UCSD-AML1 (cell line): Measurements from ENCODE around the gene H1-8.

Experiments used
- DNase-seq: peaks from one replicate; lab custom pipeline; 2025; ENCODE audit not compliant: unreplicated experiment; lab: John Stamatoyannopoulos, UW

Gene H1-8

DNA sequence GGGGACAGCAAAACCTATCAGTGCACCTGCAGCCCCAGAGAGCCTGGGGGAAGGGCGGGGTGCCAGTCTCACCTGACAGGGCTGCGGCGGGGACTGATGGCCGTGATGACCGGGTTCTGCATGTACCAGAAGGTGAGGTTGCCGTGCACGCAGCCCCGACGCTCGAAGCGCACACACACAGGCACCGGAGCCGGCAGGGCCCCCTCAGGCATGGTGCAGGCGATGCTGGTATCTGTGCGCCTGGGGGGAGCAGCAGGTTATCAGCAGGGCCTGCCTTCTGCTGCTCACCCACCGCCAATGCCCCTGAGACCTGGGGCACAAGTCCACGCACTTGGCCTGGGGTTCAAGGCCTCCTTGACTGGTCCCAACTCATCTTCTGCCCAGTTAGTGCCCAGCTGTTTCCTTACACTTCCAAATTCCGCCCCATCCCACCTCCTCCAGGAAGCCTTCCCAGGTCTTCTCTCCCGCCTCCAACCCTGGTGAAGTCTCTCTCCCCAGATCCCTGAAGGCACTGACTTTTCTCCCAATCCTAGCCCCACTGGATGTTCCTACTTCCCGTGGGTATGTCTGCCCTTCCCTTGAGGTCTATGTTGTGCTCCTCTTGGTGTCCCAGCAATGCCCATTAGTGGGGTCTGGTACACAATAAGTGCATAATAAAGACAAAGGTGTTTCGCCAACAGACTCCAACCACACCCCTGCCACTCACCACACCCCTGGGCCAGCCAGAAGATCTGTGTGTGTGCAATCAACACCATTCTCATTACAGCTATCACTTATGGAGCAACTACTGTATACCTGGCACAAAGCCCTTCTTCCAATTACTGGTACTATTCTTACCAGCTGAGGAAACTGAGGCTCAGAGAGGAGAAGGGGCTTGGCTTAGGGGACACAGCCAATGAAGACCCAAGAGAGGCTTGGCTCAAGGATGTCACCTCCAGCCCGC lies 28.9 kb downstream of the H1-8 start:
- no peak for DNase-seq

DNA sequence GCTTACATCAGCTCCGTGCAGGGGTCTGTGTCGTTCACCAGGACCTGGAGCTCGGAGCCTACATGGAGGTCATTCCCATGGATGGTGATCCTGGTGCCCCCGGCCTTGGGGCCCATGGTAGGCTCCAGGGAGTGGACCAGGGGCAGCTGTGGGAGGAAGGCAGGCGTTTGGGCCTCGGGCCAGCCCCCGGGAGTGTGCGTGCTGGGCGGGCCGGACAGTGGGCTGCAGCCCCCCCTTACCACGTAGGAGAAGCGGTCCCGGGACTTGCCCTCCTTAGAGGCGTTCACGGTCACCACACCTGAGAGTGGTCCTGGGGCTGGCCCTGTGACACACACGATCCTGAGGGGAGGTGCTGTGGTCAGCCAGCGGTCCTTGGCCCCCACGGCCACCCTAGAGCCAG lies 29.6 kb downstream of the H1-8 start:
- no peak for DNase-seq

- DNase-seq: no peak
These were observed 30.5 kb downstream of the H1-8 start for GRCh38 chr3:129573493-129573892.

GRCh38 chr3:129574206-129574605 lies 31.2 kb downstream of the H1-8 start:
- DNase-seq: no peak

DNA sequence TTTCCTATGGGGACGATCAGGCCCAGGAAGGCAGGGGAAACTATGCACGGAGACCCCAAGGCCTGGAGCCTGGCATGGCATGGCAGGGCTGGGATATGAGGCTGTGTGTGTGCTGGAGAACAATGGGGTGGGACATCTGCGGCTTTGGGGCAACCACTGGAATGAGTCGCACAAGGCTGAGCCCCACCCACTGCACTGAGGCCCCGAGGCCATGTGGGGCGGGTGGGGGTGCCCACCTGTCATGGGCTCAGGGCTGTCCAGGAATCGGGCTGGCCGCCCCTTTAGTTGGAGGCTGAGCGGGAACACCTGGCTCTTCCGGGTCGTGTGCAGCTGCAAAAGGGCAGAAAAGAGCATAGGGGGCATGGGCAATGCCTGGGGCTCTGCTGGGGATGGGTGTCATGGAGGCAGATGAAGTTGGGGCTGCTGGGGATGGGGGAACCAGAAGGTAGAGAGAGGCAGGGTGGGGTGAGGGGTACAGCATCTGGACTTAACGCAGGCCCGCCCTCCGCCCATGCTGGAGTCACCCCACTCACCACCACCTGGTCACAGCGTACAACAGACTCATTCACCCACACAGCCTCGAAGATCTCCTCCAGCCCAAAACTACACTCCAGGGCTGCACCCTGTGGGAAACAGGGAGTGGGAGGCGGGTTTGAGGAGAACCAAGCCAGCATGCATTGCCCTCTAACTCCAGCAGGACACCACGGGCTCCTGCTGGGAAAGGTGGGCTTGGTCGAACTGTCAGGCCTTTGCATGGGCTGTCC lies 32.4 kb downstream of the H1-8 start:
- DNase-seq: no peak

GRCh38 chr3:129575997-129576384 lies 33.0 kb downstream of the H1-8 start:
- no peak for DNase-seq

DNA sequence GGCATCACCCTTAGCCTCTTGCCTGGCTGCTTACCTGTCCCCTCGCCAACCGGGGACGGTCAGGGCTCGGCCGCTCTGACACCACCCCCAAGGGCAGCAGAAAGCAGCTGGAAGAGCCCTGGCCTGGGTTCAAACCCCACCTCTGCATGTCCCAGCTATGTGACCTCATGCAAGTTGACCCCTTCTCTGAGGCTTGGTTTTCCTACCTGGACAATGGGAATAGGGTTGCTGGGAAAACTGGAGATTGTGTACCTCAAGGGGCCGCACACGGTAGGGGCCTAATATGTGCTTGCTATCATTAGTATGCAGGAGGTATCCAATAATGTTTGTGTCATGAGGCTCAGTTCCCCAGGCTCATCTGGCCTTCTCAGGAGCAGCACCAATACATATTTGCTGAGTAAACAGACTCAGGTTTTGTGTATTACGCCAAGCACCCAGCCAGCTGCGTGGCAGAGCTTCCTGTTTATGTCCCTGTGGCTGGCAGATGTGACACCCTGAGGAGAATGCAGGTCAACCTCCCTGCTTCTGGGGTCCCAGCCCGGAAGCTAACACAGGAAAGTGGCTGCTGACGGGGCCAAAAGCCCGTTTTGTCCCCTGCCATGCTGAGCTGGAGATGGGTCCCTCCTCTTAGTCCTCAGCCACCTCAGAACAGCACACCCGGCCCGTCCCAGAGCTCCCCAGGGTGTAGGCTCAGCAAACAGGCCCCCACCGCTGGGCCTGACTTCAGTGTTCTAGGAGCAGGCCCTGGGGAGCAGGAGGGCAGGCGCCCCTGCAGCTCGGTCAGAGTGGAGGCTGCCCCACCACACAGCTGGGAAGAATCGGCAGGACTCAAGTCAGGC lies 33.8 kb downstream of the H1-8 start:
- peak; percentile 57 for DNase-seq

DNA sequence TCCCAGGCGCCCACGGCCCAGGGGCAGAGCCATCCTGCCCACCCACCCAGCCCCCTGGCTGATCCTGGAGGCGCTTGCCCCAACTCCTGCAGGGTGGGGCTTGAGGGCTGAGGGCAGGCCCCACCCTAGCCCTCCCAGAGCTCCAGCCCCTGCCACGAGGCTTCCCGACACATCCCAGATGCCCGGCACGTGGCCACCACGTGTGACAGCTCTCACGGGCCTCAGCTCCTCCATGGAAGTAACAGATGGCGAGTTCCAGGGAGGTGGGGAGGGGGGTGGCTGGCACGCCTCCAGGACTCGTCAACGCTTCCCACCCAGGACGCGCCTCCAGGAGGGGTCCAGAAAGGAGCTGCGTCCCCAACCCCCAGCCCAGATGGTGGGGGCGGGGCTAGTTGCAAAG lies 34.4 kb downstream of the H1-8 start:
- DNase-seq: no peak

DNA sequence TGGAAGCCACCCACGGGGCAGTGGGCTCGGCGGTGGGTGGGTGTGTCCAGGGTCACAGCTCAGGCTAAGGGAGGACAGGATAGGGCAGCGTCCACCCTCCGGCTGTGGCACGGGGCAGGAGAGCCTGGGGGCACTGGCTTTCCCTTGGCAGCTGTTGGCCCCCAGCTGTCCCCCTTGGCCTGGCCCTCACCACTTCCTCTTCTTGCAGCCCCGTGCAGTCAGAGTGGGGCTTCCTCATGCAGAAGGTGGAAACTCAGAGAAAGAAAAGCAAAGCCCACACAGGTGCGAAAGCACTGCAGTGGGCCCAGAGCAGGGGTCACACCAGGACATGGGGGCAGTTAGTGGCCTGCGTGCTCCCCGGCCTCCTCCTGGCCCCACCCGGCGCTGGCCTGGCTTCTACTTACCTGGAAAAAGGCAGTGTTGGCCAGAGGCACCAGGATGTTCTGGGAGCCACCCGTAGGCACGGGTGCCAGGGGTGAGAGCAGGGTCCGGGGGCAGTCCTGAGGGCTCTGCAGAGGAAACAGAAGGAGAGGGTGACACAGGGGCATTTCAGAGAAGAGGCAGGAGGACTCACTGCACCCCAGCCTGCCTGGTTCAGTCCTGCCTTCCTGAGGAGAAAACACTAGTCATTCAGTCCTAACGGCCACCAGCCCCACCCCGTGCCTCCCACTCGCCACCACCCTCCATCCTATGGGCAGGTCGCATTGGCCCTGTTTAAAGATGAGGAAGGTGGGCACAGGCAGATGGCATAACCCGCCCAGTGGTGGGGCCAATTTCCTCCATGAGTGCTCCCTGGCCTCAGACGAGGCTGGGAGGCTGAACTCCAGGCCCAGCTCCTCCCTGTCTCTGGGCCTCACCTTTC lies 35.2 kb downstream of the H1-8 start:
- peak; percentile 55 for DNase-seq

DNA sequence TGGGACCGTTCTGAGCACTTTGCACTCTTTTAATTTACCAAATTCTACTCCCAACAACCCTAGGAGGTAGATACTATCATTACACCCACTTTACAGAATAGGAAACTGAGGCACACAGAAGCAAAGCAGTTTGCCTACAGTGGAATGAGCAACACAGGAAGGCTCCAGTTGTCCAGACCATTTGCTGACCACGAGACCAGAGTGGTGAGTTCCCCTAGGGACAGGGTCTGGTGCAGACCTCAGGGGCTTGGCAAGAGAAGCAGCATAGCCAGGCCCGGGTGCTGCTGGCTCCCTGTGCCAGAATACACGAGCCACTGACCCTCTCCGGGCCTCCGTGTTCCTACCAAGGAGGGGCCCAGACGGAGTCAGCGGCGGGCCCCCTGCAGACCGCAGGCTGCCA lies 37.0 kb downstream of the H1-8 start:
- no peak for DNase-seq

GRCh38 chr3:129581623-129582022 lies 38.6 kb downstream of the H1-8 start:
- DNase-seq: no peak

GRCh38 chr3:129582799-129583198 lies 39.8 kb downstream of the H1-8 start:
- no peak for DNase-seq

GRCh38 chr3:129583289-129583688 lies 40.3 kb downstream of the H1-8 start:
- DNase-seq: no peak

DNA sequence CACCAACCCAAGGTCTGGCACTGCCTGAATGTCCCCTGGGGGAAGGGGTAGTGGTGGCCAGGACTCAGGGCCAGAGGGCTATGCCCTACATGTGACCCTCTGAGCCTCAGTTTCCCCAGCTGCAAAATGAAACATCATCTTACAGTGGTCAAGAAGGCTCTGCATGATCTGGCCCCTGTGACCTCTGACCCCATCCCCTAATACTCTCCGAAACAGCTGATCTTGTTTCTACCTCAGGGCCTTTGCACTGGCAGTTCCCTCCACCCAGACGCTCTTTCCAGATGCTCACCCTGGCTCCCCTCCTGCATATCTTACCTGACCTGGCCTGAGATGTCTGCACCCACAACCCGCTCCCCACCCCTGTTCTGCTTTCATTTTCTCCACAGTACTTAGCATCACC lies 41.7 kb downstream of the H1-8 start:
- no peak for DNase-seq

GRCh38 chr3:129585949-129586657 lies 43.1 kb downstream of the H1-8 start:
- no peak for DNase-seq

- DNase-seq: no peak
These were observed 43.9 kb downstream of the H1-8 start for GRCh38 chr3:129586746-129587430.

DNA sequence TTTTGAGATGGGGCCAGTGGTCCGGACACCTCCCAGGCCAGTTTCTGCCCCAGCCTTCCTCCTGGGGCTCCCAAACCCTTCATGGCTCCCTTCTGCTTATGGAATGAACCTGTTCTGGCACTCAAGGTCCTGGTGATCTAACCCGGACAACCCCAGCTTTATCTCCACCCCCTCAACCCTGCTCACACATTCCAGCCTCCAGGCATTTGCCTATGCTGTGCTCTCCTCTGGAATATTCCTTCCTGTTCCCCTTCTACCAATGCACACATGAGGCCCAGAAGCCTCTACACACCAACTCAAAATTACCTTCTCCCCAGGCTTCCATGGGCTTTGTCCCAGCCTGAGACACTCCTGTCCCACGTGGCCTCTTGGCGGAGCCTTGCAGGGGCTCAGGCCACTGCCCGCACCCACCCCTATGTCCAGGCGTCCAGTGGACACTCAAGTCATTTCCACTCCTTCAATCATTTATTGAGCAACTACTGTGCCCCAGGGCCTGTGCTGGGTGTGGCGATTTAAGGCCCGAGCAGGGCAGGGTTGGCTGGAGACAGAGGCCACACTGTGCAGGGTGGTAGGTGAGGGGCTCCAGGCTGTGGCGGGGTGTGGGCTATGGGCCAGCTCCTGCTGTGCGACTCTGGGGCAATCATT lies 44.7 kb downstream of the H1-8 start:
- DNase-seq: no peak

DNA sequence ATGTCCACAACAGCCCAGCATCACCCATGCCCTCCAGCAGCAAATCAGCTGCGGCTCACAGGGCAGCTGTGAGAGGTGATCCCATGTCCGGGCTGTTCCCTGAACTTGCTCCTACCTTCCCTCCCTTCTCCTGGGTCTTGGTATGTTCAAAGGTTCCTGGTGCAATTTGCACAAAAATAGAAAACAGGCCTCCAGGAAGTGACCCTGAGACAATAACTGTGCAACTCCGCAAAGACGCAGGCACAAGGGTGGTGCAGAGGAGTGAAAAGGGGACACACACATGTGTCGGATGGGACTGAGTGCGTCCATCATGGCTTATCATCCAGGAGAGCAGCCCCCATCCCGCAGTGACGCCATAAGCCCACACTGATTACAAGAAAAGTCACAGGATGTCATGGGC lies 47.2 kb downstream of the H1-8 start:
- no peak for DNase-seq

- DNase-seq: no peak
These were observed 49.0 kb downstream of the H1-8 start for GRCh38 chr3:129591932-129592331.
